ENCODE data around the gene WRAP53.
"Not testable (repeated sequence)": the region's sequence is repeated elsewhere in the genome, so short reads cannot be mapped to it uniquely, and the experiment has no call there.

The WRAP53 gene

DNA sequence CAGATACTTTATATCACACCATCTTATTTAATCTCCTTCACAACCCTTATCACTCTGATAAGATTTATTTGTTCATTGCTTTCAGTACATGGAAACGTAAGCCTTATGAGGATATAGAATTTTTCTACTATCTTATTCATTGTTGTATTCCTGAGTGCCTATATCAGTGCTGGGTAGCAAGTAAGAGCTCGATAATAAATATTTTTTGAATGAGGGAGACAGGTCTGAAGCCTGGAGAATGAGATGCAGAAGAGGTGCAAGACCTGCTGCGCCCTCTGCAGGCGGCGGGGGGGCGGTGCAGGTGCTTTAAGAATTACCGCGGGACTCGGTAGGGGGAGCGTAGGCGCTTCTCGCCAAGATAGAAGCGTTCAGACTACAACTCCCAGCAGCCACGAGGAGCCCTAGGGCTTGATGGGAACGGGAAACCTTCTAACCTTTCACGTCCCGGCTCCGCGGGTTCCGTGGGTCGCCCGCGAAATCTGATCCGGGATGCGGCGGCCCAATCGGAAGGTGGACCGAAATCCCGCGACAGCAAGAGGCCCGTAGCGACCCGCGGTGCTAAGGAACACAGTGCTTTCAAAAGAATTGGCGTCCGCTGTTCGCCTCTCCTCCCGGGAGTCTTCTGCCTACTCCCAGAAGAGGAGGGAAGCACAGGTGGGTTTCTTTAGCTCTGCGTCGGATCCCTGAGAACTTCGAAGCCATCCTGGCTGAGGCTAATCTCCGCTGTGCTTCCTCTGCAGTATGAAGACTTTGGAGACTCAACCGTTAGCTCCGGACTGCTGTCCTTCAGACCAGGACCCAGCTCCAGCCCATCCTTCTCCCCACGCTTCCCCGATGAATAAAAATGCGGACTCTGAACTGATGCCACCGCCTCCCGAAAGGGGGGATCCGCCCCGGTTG lies at the start of gene WRAP53:
TSS of gene WRAP53 (plus strand) at position 570 of the 900 bp plus-strand sequence. CDS start at position 742, 172 bp downstream.
- H3K4me3 ChIP-seq (ENCODE audit: low read depth, low read length) = peak within 1 kb of the TSS; percentile 97

DNA sequence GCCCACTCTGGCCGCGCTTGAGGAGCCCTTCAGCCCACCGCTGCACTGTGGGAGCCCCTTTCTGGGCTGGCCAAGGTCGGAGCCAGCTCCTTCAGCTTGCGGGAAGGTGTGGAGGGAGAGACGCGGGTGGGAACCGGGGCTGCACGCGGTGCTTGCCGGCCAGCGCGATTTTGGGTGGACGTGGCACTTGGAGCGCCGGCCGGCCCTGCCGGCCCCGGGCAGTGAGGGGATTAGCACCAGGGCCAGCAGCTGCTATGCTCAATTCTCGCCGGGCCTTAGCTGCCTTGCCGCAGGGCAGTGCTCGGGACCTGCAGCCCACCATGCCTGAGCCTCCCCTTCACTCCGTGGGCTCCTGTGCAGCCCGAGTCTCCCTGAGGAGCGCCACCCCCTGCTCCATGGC lies 47.5 kb upstream of the WRAP53 start:
- no peak overlapping the region for H3K4me3 ChIP-seq (ENCODE audit: low read depth, low read length)

DNA sequence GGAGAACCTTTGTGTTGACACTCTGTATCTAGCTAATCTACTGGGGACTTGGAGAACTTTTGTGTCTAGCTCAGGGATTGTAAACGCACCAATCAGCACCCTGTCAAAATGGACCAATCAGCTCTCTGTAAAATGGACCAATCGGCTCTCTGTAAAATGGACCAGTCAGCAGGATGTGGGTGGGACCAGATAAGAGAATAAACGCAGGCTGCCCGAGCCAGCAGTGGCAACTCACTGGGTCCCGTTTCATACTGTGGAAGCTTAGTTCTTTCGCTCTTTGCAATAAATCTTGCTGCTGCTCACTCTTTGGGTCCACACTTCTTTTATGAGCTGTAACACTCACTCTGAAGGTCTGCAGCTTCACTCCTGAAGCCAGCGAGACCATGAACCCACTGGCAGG lies 46.6 kb upstream of the WRAP53 start:
- H3K4me3 ChIP-seq (ENCODE audit: low read depth, low read length) = not testable (repeated sequence)

DNA sequence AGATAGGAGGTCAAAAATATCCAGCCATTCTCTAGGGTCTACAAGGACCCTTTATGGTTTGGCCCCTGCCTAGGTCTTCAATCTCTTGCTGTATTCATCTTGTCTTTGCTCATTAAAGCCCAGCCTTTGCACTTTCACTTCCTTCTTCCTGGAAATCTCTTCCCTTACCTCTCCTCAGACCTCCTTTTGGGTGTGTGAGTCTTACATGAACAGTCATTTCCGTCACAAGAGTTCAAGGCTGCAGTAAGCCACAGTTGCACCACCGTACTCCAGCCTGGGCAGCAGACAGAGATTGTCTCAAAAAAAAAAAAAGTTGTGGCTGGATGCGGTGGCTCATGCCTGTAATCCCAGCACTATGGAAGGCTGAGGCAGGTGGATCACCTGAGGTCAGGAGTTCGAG lies 43.5 kb upstream of the WRAP53 start:
- no peak overlapping the region for H3K4me3 ChIP-seq (ENCODE audit: low read depth, low read length)

DNA sequence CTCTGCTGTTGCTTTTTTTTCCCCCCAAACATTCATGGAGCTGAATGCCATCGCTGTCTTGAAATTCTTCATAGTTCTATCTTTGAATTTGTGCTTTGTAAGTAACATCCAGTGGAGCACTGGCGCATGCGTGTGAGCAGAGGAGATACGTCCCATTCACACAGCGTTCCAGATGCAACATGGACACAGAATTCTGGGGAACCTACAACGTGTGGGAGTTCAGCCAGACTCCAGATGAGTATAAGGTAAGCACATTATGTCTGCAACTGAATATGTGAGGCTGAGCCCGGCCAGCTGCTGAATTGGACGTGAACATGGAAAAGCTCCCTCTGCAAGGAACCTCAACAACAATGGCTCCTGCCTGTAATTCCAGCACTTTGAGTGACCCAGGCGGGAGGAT lies 41.8 kb upstream of the WRAP53 start:
- H3K4me3 ChIP-seq (ENCODE audit: low read depth, low read length) = no peak overlapping the region

DNA sequence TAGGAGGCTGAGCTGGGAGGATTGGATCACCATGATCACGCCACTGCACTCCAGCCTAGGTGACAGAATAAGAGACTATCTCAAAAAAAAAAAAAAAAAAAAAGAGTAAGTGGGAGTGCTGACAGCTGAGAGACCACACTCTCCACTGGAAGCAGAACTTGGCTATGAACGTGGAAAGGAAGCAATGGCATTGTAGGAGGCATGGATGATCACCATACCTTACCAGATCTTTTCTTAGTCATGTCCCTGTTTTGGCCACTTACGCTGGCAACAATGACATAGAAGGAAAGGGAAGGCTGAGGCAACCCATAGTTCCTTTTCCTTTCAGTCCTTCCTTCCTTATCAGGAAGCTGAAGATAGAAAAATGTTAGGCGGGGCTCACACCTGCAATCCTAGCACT lies 41.3 kb upstream of the WRAP53 start:
- H3K4me3 ChIP-seq (ENCODE audit: low read depth, low read length) = no peak overlapping the region

DNA sequence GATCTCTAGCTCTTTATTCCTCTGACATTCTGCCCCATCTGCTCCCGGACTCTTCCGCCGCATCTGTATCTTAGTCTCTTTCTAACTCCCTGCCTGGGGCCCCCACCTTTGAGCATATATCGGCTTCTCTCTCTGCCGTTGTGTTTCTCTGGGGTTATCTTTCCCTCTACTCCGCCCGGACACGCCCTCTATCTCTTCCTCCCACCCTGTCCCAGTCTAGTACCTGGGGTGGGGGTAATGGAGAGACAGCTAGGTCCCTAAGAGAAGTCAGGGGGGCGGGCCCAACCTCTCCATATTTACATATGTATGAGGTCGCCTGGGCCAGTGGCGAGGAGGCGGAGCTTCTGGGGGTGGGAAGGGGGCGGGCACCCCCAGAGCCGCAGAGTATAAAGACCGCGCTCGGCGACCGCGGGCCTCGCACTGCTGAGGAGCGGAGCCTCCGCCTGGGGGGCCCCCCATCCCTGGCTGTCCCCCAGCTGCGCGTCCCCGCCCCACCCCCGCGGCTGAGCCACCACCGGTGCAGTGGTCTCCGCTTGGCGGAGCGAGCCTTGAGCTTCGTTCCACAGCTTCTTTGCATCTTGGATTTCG lies 37.7 kb upstream of the WRAP53 start, which contains the start of gene ATP1B2:
TSS of gene ATP1B2 (plus strand) at position 418 of the 588 bp plus-strand sequence. CDS start 593 bp downstream, outside the sequence.
- H3K4me3 ChIP-seq (ENCODE audit: low read depth, low read length) = peak within 1 kb of the TSS; percentile 50

GRCh38 chr17:7651097-7651664 lies 37.1 kb upstream of the WRAP53 start:
- H3K4me3 ChIP-seq (ENCODE audit: low read depth, low read length) = peak overlapping the region; percentile 50

GRCh38 chr17:7651665-7652387 lies 36.5 kb upstream of the WRAP53 start:
- peak overlapping the region; percentile 50 for H3K4me3 ChIP-seq (ENCODE audit: low read depth, low read length)

GRCh38 chr17:7652388-7653356 lies 35.6 kb upstream of the WRAP53 start:
- H3K4me3 ChIP-seq (ENCODE audit: low read depth, low read length) = no peak overlapping the region

DNA sequence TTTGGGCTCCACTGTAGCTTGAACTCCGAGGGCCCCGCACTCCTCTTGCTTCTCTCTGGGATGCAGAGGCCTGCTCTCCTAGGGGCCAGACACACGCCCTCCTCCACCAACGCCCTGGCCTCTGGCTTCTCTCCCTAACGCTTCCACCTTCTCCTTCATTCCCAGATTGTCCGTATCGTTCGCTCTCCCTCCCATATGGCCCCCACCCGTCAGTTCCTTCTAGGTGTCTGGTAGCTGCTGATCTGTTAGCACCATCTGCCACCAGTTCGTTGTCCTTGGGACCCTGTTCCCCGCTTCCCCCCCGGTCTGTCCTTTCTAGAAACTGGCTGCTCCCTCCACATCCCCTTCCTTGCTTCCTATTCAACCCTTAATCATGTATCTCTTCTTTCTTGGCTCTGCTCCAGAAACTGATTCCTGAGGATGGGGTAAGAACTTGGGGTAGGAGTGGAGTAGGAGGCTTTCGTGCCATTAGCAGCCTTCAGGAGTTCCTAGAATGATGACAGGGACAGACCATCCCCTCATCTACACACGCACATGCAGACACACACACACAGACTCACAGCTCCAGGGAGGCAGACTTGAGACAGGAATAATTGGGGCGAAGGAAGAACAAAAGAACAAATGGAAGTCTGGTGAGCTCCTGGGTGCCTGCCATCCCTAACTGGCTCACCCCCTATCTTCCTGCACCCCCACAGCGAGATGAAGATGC lies 33.3 kb upstream of the WRAP53 start:
- H3K4me3 ChIP-seq (ENCODE audit: low read depth, low read length) = no peak overlapping the region

DNA sequence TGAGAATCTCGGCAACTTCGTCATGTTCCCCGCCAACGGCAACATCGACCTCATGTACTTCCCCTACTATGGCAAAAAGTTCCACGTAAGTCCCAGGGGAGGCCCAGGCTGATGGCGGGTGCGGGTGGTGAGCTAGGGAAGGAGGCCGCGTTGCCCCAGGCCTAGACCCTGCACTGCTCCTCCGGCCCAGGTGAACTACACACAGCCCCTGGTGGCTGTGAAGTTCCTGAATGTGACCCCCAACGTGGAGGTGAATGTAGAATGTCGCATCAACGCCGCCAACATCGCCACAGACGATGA lies 32.8 kb upstream of the WRAP53 start:
- no peak overlapping the region for H3K4me3 ChIP-seq (ENCODE audit: low read depth, low read length)

DNA sequence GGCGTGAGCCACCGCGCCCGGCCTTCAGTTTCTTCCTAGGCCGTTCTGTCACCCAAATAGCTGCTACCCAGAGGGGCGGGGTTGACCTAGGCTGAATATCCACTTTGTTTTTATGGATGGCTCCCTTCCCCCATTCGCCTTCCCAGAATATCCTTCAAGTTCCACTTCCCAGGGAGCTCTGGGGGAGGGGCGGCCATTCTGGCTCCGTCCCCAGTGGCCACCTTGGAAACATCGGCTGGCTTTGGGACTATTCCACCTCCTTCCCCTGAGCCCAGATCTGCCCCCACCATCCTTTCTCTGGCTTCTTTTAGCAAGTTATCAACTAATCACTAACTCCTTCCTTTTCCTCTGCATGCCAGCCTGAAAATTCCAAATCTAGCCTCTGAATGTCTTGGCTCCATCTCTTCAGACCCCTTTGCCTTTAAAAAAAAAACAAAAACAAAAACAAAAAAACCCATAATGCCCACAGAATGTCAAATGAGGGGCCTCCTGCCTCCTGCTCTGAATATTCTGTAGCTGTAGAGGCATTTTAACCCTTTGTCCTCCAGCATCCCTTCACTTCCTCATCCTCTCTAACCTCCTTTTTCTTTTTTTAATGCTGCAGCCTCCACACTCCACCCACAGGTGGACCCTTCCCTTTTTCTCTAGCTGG lies 31.2 kb upstream of the WRAP53 start:
- H3K4me3 ChIP-seq (ENCODE audit: low read depth, low read length) = peak overlapping the region; percentile 8

GRCh38 chr17:7667656-7668406 lies 20.4 kb upstream of the WRAP53 start:
- no peak overlapping the region for H3K4me3 ChIP-seq (ENCODE audit: low read depth, low read length)

GRCh38 chr17:7668482-7668881 lies 19.8 kb upstream of the WRAP53 start:
- no peak overlapping the region for H3K4me3 ChIP-seq (ENCODE audit: low read depth, low read length)

GRCh38 chr17:7673239-7673638 lies 15.0 kb upstream of the WRAP53 start:
- H3K4me3 ChIP-seq (ENCODE audit: low read depth, low read length) = no peak overlapping the region

DNA sequence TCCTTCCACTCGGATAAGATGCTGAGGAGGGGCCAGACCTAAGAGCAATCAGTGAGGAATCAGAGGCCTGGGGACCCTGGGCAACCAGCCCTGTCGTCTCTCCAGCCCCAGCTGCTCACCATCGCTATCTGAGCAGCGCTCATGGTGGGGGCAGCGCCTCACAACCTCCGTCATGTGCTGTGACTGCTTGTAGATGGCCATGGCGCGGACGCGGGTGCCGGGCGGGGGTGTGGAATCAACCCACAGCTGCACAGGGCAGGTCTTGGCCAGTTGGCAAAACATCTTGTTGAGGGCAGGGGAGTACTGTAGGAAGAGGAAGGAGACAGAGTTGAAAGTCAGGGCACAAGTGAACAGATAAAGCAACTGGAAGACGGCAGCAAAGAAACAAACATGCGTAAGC lies 13.3 kb upstream of the WRAP53 start:
- H3K4me3 ChIP-seq (ENCODE audit: low read depth, low read length) = no peak overlapping the region

DNA sequence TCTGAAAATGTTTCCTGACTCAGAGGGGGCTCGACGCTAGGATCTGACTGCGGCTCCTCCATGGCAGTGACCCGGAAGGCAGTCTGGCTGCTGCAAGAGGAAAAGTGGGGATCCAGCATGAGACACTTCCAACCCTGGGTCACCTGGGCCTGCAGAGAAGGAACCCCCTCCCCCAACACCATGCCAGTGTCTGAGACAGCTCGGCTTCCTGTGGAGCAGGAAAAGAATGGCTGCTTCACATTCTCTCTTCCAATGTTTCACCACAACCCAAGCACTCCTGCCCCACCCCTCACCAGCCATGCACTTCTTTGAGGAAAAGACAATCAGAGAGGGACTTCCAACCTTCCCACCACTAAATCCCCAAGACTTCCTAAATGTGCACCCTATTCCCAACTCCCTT lies 11.7 kb upstream of the WRAP53 start:
- H3K4me3 ChIP-seq (ENCODE audit: low read depth, low read length) = no peak overlapping the region
